ENCODE results near the gene GTPBP6.
"Not testable (repeated sequence)": the region's sequence is repeated elsewhere in the genome, so short reads cannot be mapped to it uniquely, and the experiment has no call there.

The GTPBP6 gene

DNA sequence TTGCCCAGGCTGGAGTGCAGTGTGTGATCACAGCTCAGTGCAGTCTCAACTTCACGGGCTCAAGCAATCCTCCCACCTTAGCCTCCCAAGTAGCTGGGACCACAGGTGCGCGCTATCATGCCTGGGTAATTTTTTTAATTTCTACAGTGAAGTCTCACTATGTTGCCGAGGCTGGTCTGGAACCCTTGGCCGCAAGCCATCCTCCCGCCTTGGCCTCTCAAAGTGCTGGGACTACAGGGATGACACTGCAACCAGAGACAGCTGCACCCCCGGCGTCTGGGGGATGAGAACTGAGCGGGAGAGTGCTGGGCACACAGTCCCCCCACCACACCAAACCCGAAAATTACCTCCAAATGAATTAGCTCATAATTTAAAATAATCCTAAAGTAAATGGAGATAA is 33.1 kb upstream of the GTPBP6 start:
- DNase-seq (ENCODE audit: low spot score), result no peak

- DNase-seq (ENCODE audit: low spot score), result not testable (repeated sequence)
These were observed 32.7 kb upstream of the GTPBP6 start for GRCh38 chrX:351324-351641.

DNA sequence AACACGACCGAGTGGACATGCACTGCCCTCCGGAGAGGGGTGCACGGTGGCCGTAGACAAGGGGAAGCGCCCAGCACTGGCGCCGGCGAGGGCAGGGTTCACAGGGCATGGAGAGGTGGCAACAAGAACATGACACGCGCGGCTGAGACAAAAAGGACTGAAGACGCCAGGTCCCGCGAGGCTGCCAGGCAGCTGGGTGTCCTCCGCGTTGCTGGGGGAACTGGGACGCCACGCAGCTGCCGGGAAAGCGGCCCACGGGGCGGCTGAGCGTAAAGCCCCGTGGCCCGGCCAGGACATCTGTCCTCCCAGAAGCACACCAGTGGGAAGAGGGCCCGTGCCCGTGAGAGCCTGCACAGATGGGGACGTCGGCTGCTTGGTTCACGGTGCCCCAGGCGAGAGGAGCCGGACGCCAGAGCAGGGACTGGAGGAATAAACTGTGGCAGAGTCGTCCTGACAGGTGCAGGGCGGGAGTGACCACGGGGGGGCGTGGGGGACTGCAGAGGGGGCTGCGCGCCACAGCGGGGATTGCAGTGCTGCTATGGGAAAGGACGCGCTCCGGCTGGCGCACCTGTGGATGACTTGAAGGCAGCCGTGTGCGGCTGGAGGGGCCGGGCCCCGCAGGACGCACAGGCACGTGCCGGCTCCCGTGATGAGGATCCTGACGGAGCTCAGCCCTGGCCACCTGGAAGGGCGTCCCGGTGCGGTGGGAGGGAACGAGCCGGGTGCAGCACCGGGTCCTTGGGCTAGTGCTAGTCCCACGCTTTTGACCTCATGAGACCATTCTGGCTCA is 32.1 kb upstream of the GTPBP6 start:
- no peak for DNase-seq (ENCODE audit: low spot score)

DNA sequence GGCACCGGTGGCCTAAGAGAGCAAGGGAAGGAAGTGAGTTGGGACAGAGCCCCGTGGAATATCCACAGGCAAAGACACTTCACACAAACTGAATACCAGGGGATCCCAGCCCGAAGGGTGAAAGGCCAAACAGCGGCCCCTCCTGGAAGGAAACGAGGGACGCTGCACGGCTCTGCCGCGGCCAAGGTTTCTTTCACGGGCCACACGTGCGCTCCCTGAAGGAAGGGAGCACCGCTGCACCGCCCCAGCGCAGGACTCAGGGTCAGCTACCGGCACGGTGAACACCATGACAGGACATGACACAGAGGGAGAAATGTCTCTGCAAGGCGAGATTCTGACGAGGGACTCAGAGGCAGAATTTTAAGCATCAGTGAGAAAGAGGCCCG is 31.5 kb upstream of the GTPBP6 start:
- DNase-seq (ENCODE audit: low spot score), result no peak

GRCh38 chrX:349702-350101 is 31.1 kb upstream of the GTPBP6 start:
- no peak for DNase-seq (ENCODE audit: low spot score)

DNA sequence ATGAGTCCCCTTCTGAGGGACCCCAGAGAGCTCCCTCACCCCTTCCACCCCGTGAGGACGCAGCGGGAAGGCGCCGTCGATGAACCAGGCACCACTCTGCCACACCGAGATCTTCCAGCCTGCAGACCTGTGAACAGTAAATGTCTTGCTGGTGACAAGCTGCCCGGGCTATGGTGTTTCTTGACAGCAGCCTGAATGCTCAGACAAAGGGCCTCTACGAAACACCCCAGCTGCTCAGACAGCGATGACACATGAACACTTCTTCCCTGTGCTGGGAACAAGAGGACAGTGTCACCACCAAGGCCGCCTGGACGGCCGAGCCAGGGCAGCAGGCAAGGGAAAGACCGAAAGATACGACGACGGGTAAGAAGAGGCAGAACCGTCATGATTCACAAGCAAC is 30.6 kb upstream of the GTPBP6 start:
- no peak for DNase-seq (ENCODE audit: low spot score)

- no peak for DNase-seq (ENCODE audit: low spot score)
These were observed 30.0 kb upstream of the GTPBP6 start for GRCh38 chrX:348461-349117.

DNA sequence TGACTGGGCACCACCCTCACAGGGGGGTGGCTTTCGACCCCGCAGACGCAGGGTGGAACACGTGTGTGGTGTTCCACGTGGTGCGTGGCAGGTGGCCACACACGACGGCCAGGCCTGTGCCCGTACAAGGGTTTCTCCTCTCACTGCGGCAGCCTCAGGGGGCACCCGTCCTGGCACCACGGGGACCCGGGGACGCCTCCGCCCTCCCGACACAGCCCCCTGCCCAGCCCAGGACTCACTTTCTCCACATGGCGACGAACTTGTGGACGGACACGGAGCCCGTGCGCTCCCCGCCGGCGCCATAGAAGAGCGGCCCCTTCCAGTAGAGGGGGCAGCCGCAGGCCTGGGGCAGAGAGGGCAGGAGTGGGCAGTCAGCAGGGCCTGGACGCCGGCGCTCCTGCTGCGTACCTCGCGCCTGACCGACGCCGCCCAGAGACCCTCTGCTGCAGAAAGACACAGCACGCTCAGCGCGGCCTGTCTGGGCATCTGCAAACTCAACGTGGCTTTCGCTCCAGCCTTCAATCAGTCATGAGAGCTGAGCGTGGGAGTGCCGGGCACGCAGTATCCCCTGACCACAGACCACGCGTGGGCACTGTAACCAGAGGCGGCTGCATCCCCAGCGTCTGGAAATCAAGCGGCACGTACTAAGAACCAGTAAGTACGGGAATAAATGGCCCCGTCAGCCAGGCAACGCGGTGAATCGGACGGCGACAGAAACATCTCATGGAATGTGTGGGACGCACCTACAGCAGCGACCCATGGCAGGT is 28.9 kb upstream of the GTPBP6 start:
- DNase-seq (ENCODE audit: low spot score), result no peak

GRCh38 chrX:346034-346813 is 27.6 kb upstream of the GTPBP6 start:
- no peak for DNase-seq (ENCODE audit: low spot score)

GRCh38 chrX:345020-345925 is 26.7 kb upstream of the GTPBP6 start:
- no peak for DNase-seq (ENCODE audit: low spot score)

DNA sequence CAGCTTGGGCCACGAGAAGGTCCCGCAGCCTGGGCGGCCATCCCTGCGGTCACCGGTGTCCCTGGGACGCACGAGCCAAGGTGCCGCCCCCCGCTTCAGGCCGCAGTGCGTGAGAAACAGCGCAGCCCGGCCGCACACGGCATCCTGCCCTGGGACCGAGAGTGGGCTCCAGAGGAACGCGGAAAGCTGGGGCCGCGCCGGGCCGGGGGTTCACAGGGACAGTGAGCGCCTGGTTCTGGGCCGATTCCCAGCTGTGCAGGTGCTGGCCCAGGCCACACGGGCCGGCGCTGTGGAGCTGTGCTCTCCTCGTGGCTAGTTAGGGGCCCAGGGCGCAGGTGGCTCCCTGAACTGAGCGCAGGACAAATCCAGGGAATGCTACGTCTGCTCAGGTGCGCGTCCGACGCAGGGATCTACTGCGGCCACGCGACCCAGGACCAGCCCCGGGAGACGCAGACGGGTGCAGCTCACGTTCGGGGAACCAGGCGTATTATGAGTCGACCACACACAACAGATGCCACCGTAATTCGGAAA is 25.8 kb upstream of the GTPBP6 start:
- DNase-seq (ENCODE audit: low spot score), result no peak

- DNase-seq (ENCODE audit: low spot score), result no peak
These were observed 23.0 kb upstream of the GTPBP6 start for GRCh38 chrX:341541-342101.

- DNase-seq (ENCODE audit: low spot score), result no peak
These were observed 22.2 kb upstream of the GTPBP6 start for GRCh38 chrX:340641-341423.

- no peak for DNase-seq (ENCODE audit: low spot score)
These were observed 21.5 kb upstream of the GTPBP6 start for GRCh38 chrX:340121-340520.

GRCh38 chrX:338836-339400 is 20.3 kb upstream of the GTPBP6 start:
- no peak for DNase-seq (ENCODE audit: low spot score)

GRCh38 chrX:338281-338835 is 19.8 kb upstream of the GTPBP6 start:
- no peak for DNase-seq (ENCODE audit: low spot score)

DNA sequence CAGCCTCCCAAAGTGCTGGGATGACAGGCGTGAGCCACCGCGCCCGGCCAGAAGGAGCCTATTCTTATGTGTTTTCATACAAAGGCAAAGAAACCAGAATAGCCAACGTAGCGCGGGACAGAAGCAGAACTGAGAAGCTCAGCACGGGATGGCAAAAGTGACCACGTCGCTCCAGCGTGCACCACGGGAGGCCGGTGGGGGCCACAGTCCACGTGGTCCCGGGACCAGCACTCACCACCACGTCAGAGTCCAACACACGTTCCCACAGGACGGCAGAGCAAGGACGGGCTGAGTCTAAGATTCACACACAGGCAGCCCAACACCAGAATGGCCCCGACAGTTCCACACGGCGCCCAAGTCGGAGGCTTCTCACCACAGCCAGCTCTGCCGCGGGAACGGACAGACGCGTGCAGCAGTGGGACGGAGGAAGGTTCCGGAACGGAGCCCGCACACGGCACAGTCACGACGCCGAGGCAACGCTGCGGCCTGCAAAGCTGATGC is 18.8 kb upstream of the GTPBP6 start:
- no peak for DNase-seq (ENCODE audit: low spot score)

DNA sequence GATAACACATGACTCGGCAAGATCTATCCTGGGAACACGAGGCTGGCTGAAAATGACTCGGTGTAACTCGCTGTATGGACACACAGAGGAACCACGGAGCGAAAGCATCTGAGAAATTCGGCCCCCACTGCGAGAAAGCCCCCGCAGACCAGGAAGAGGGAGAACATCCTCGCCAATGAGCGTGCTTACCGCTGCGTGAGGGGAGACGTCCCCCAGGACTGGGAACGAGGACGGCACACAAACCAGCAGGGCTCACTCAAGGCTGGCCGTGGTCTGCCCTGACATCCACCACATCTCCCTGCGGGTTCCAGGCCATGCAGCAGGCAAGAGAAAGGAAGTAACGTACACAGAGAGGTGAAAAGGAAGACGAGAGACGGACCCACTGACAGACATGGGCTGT is 17.6 kb upstream of the GTPBP6 start:
- no peak for DNase-seq (ENCODE audit: low spot score)

DNA sequence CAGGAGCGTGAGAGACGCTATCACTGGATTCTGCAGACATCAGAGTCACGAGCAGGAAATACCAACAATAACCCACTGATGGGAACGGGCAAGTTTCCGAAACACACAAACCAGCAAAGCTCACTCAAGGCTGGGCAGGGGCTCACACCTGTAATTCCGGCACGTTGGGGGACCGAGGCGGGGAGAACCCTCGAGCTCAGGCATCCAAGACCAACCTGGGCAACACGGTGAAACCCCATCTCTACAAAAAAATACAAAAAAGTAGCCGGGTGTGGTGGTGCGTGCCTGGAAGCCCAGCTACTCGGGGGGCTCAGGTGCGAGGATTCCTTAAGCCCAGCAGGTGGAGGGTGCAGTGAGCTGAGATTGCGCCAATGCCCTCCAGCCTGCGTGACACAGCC is 17.2 kb upstream of the GTPBP6 start:
- DNase-seq (ENCODE audit: low spot score), result no peak

All from CD4-positive, alpha-beta T cell treated with Interleukin-2 at 100 ng/mL for 4 hours (primary cell).